Lower lobe of right lung (tissue), 2 donors: Measurements from ENCODE around the gene TMEM138. TPM values are rescaled to one million over a fixed set of nuclear protein-coding genes. Genes with fewer than 3 reads are reported as not detected.

Experiments
- ATAC-seq, 2 donors: fragments of 200-7000 bp; cut with Tn5 transposase; one replicate each; pipeline ENCODE4 v1.9.1; 2020 to 2022; ENCODE audit warnings: mild to moderate bottlenecking in 2 of 2, moderate library complexity in 2 of 2
- DNase-seq: peaks from one replicate; pipeline ENCODE4 v3.0.0-alpha.2; 2020
- H3K27ac ChIP-seq: fragments of 200-600 bp; one replicate; pipeline ENCODE4 v1.8.0; 2022
- H3K27me3 ChIP-seq: fragments of 200-600 bp; one replicate; pipeline ENCODE4 v1.8.0; 2022; ENCODE audit warnings: low read depth
- H3K36me3 ChIP-seq: fragments of 200-600 bp; one replicate; pipeline ENCODE4 v1.8.0; 2022; ENCODE audit warnings: mild to moderate bottlenecking
- H3K4me1 ChIP-seq: fragments of 200-600 bp; one replicate; pipeline ENCODE4 v1.8.0; 2022
- H3K4me3 ChIP-seq: fragments of 200-600 bp; one replicate; pipeline ENCODE4 v1.8.0; 2022; ENCODE audit warnings: mild to moderate bottlenecking
- H3K9me3 ChIP-seq: fragments of 200-600 bp; one replicate; pipeline ENCODE4 v1.8.0; 2022
- CTCF ChIP-seq: fragments of 200-600 bp; IDR thresholded peaks from one replicate; pipeline ENCODE4 v1.8.0; 2022; ENCODE audit warnings: antibody characterized with exemption, mild to moderate bottlenecking
- intact Hi-C: fragments of 100-400 bp; cut with DNase I; formaldehyde crosslinking; loops from one replicate; pipeline ENCODE4 v1.11.0; 2022
- long read RNA-seq: library from polyadenylated mRNA; unstranded; transcript quantifications from one replicate; pipeline ENCODE4 v2.0.0, GENCODE V29; 2021
- total RNA-seq: library from RNA; stranded (reverse); fragmentation: NEBNext Ultra II Directional; extraction: Animal tissue kit (Norgen Biotek cat#: 25700); gene quantifications from one replicate; pipeline ENCODE4 v1.2.1, GENCODE V29; 2021
- donor health status: DM: no; HTN: yes; CAD: no; lungs with severe emphysema.

Gene TMEM138
- 38.9 TPM for total RNA-seq
- long read RNA-seq, transcript TMEM138-201 (5 exons, 1,848 nt) = major isoform, 18 of 30 reads
- long read RNA-seq, partial matches to known transcripts = 0 of 30 reads
- long read RNA-seq, other reads (novel, unspliced or antisense) = 12 of 30 reads

- peak within 1 kb of the TSS; percentile 85 for H3K4me3 ChIP-seq
- H3K27me3 ChIP-seq = no peaks in the 10 kb centered on the region
- ATAC-seq (peak; percentile 98 to 99), DNase-seq (peak; percentile 96)
- no peak for TF ChIP-seq CTCF
- peaks cover 30% of the 10 kb centered on the region for H3K36me3 ChIP-seq
- no peaks in the 10 kb centered on the region for H3K9me3 ChIP-seq
- peak within 1 kb of the TSS; percentile 99 for H3K27ac ChIP-seq
- intact Hi-C loops = no loop called here
- H3K4me1 ChIP-seq = peaks cover 48% of the 10 kb centered on the region
Measured at GRCh38 chr11:61361741-61362541, at the start of gene TMEM138, which contains the start of gene CYB561A3. Gene TMEM138 (plus strand): TSS chr11:61362374. CDS start chr11:61364391, 2,017 bp downstream. Gene CYB561A3 (minus strand): TSS chr11:61361882. CDS start chr11:61356713, 5,169 bp downstream.

- H3K36me3 ChIP-seq = peaks cover 100% of the 10 kb centered on the region
- H3K4me3 ChIP-seq = no peak overlapping the region
- intact Hi-C loops = no loop called here
- H3K4me1 ChIP-seq = no peaks in the 10 kb centered on the region
- H3K27me3 ChIP-seq = no peaks in the 10 kb centered on the region
- H3K9me3 ChIP-seq = no peaks in the 10 kb centered on the region
- TF ChIP-seq CTCF = no peak
- ATAC-seq (no peak), DNase-seq (no peak)
- H3K27ac ChIP-seq = no peak overlapping the region
Measured at GRCh38 chr11:61315260-61315659, 46.9 kb upstream of the TMEM138 start.

GRCh38 chr11:61325649-61326414, 36.3 kb upstream of the TMEM138 start:
- ATAC-seq = peak in 1 of 2 donors; percentile 39
- no peak overlapping the region for H3K4me3 ChIP-seq
- H3K36me3 ChIP-seq = peaks cover 93% of the 10 kb centered on the region
- H3K4me1 ChIP-seq = peaks cover 3% of the 10 kb centered on the region
- no peak overlapping the region for H3K27ac ChIP-seq
- no peak for DNase-seq
- no peaks in the 10 kb centered on the region for H3K9me3 ChIP-seq
- TF ChIP-seq CTCF = no peak
- no peaks in the 10 kb centered on the region for H3K27me3 ChIP-seq
- intact Hi-C loops = no loop called here

GRCh38 chr11:61327669-61328071, 34.5 kb upstream of the TMEM138 start:
- Histone ChIP-seq H3K36me3 (peaks cover 75% of the 10 kb centered on the region), H3K9me3 (no peaks in the 10 kb centered on the region), H3K4me1 (peaks cover 20% of the 10 kb centered on the region), H3K27ac (no peak overlapping the region), H3K4me3 (no peak overlapping the region), H3K27me3 (no peaks in the 10 kb centered on the region)
- DNase-seq (no peak), ATAC-seq (no peak)
- intact Hi-C loops = no loop called here
- no peak for TF ChIP-seq CTCF

- DNase-seq (no peak), ATAC-seq (no peak)
- peaks cover 21% of the 10 kb centered on the region for H3K4me1 ChIP-seq
- H3K9me3 ChIP-seq = no peaks in the 10 kb centered on the region
- H3K27me3 ChIP-seq = no peaks in the 10 kb centered on the region
- peaks cover 68% of the 10 kb centered on the region for H3K36me3 ChIP-seq
- intact Hi-C loops = no loop called here
- no peak overlapping the region for H3K27ac ChIP-seq
- TF ChIP-seq CTCF = no peak
- H3K4me3 ChIP-seq = no peak overlapping the region
Measured at GRCh38 chr11:61328351-61328750, 33.8 kb upstream of the TMEM138 start.
